HepG2 (cell line): ENCODE results near the gene SEC31A. TPM values are rescaled to one million over a fixed set of nuclear protein-coding genes. Genes with fewer than 3 reads are reported as not detected.
A peak's percentile ranks its signal among the peaks of the same experiment; 100 is the strongest.

Source experiments
- ADNP ChIP-seq: sonication (generic); formaldehyde crosslinking; IDR thresholded peaks from 2 replicates; pipeline ENCODE4 v1.4.0; 2020; ENCODE audit warnings: missing genetic modification reagents
- BRD4 ChIP-seq: sonication (generic); formaldehyde crosslinking; IDR thresholded peaks from 2 replicates; pipeline ENCODE4 v1.4.0; 2020; ENCODE audit warnings: missing genetic modification reagents
- HNRNPL ChIP-seq: fragments of 200-400 bp; formaldehyde crosslinking; IDR thresholded peaks from 2 replicates; pipeline ENCODE4 v1.6.1; 2017; ENCODE audit warnings: mild to moderate bottlenecking, low read depth, low read length
- NFIC ChIP-seq: IDR thresholded peaks from 2 replicates; pipeline ENCODE4 v1.6.1; 2012; ENCODE audit warnings: mild to moderate bottlenecking, low read length, inconsistent platforms
- PITX1 ChIP-seq: sonication (generic); formaldehyde crosslinking; IDR thresholded peaks from 2 replicates; pipeline ENCODE4 v1.5.1; 2020; ENCODE audit warnings: mild to moderate bottlenecking, missing genetic modification reagents
- SRSF4 ChIP-seq: fragments of 200-400 bp; formaldehyde crosslinking; IDR thresholded peaks from one replicate; pipeline ENCODE4 v1.6.1; 2018; ENCODE audit warnings: mild to moderate bottlenecking, low read depth, low read length, moderate library complexity; ENCODE audit not compliant: poor library complexity, severe bottlenecking
- TBP ChIP-seq: sonication (generic); formaldehyde crosslinking; IDR thresholded peaks from 2 replicates; pipeline ENCODE4 v1.5.0; 2020; ENCODE audit warnings: missing genetic modification reagents
- ZNF407 ChIP-seq: sonication (generic); formaldehyde crosslinking; IDR thresholded peaks from one replicate; pipeline ENCODE4 v1.5.1; 2020; ENCODE audit warnings: mild to moderate bottlenecking, missing genetic modification reagents; ENCODE audit errors: not compliant biosample characterization
- ZNF432 ChIP-seq: sonication (generic); formaldehyde crosslinking; IDR thresholded peaks from 2 replicates; pipeline ENCODE4 v1.5.0; 2020; ENCODE audit warnings: missing genetic modification reagents, mild to moderate bottlenecking, borderline replicate concordance
- ZNF513 ChIP-seq: sonication (generic); formaldehyde crosslinking; conservative IDR thresholded peaks from 2 replicates; pipeline ENCODE4 v1.5.0; 2020; ENCODE audit warnings: missing genetic modification reagents
- ZNF644 ChIP-seq: IDR thresholded peaks from 2 replicates; pipeline ENCODE4 v1.6.1; 2016; ENCODE audit warnings: low read depth
- ZNF766 ChIP-seq: sonication (generic); formaldehyde crosslinking; IDR thresholded peaks from 2 replicates; pipeline ENCODE4 v1.5.0; 2020; ENCODE audit warnings: missing genetic modification reagents, borderline replicate concordance
- ZNF816 ChIP-seq: sonication (generic); formaldehyde crosslinking; IDR thresholded peaks from 2 replicates; pipeline ENCODE4 v1.8.0; 2022; ENCODE audit warnings: missing genetic modification reagents, mild to moderate bottlenecking, borderline replicate concordance
- ZNF891 ChIP-seq: sonication (generic); formaldehyde crosslinking; IDR thresholded peaks from 2 replicates; pipeline ENCODE4 v1.5.0; 2020; ENCODE audit warnings: mild to moderate bottlenecking, missing genetic modification reagents
- polyA plus RNA-seq, 8 experiments: library from polyadenylated mRNA; depleted of rRNA in 3 of 8; stranded (reverse) in 7 of 8; unstranded in 1 of 8; fragments of >200 nt; fragmentation: Illumina TruSeq in 4 of 8; extraction: Trizol in 4 of 8; gene quantifications; 2 replicates each; pipeline versions ENCODE4 v1.2.1 to v1.2.3, GENCODE V29; 2011 to 2016; ENCODE audit warnings: low read depth in 4 of 8, missing spikeins in 1 of 8, mixed read lengths in 1 of 8; ENCODE audit not compliant: insufficient read depth in 1 of 8
- total RNA-seq, 5 experiments: library from RNA; depleted of rRNA; stranded (reverse); fragments of >200 nt; fragmentation: Illumina TruSeq; extraction: Trizol; gene quantifications; 2 replicates each; pipeline ENCODE4 v1.2.3, GENCODE V29; 2016; ENCODE audit warnings: low read depth in 1 of 5
- TF ChIP-seq, protein P1 (sequence below): sonication (generic); formaldehyde crosslinking; IDR thresholded peaks from 2 replicates; pipeline ENCODE4 v1.5.0; 2020; ENCODE audit warnings: mild to moderate bottlenecking, missing genetic modification reagents, borderline replicate concordance
- TF ChIP-seq, protein P2 (sequence below): sonication (generic); formaldehyde crosslinking; IDR thresholded peaks from 2 replicates; pipeline ENCODE4 v1.4.0; 2020; ENCODE audit warnings: mild to moderate bottlenecking, missing genetic modification reagents

SEC31A gene
- total and polyA plus RNA-seq, 2 of the 13 experiments (the other 11 are each of a cell fraction or from before 2014, with no cell fraction given), result 231 to 435 TPM

GRCh38 chr4:82890901-82891706 lies at the start of gene SEC31A (continued):
- TF ChIP-seq ZNF644 (CRISPR knock-in tag) (no peak), NFIC (no peak), ZNF407 (CRISPR knock-in tag) (peak; percentile 91), ZNF891 (CRISPR knock-in tag) (peak; percentile 96; the same call in 1 of the 2 replicates), PITX1 (CRISPR knock-in tag) (peak; percentile 81), ZNF432 (CRISPR knock-in tag) (no peak), ADNP (CRISPR knock-in tag) (no peak), ZNF766 (CRISPR knock-in tag) (peak; percentile 69; the same call in 1 of the 2 replicates), ZNF513 (CRISPR knock-in tag) (no peak), SRSF4 (no peak), TBP (CRISPR knock-in tag) (no peak), BRD4 (peak; percentile 88), ZNF816 (CRISPR knock-in tag) (peak; percentile 97), HNRNPL (peak; percentile 37; the same call in 1 of the 2 replicates)
- TF ChIP-seq, protein P1, sequence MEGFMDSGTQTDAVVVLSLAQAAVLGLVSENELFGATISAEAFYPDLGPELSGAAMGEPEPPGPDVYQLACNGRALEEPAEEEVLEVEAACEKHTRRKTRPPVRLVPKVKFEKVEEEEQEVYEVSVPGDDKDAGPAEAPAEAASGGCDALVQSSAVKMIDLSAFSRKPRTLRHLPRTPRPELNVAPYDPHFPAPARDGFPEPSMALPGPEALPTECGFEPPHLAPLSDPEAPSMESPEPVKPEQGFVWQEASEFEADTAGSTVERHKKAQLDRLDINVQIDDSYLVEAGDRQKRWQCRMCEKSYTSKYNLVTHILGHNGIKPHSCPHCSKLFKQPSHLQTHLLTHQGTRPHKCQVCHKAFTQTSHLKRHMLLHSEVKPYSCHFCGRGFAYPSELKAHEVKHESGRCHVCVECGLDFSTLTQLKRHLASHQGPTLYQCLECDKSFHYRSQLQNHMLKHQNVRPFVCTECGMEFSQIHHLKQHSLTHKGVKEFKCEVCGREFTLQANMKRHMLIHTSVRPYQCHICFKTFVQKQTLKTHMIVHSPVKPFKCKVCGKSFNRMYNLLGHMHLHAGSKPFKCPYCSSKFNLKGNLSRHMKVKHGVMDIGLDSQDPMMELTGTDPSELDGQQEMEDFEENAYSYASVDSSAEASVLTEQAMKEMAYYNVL, result peak; percentile 87
- TF ChIP-seq, protein P2, sequence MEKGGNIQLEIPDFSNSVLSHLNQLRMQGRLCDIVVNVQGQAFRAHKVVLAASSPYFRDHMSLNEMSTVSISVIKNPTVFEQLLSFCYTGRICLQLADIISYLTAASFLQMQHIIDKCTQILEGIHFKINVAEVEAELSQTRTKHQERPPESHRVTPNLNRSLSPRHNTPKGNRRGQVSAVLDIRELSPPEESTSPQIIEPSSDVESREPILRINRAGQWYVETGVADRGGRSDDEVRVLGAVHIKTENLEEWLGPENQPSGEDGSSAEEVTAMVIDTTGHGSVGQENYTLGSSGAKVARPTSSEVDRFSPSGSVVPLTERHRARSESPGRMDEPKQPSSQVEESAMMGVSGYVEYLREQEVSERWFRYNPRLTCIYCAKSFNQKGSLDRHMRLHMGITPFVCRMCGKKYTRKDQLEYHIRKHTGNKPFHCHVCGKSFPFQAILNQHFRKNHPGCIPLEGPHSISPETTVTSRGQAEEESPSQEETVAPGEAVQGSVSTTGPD (CRISPR knock-in tag), result no peak
